HEK293 (cell line): ENCODE data around the gene DOK3.

Source experiments
- CTCF ChIA-PET: fragments of 350-600 bp; formaldehyde crosslinking; extraction: SDS; loops from one replicate; lab custom pipeline; 2021; ENCODE audit warnings: antibody characterized with exemption; lab: Yijun Ruan, JAX
- POLR2A ChIA-PET: fragments of 300-600 bp; formaldehyde crosslinking; extraction: SDS; loops from one replicate; lab custom pipeline; 2020; ENCODE audit warnings: antibody characterized with exemption, inconsistent platforms; lab: Yijun Ruan, JAX
- H3K27ac ChIP-seq: fragments of 200-500 bp; sonication (Bioruptor generic); 2 replicates; pipeline ENCODE4 v1.5.1; 2014; ENCODE audit warnings: low read depth, low read length, control low read depth, inconsistent platforms; ENCODE audit errors: extremely low read depth
- H3K36me3 ChIP-seq, 2 experiments: fragments of 200-500 bp in 1 of 2; sonication (Bioruptor generic) in 1 of 2; 1 replicate in 1 of 2; 2 replicates in 1 of 2; pipeline ENCODE4 v1.5.1; 2014 to 2017; ENCODE audit warnings: inconsistent platforms in 2 of 2, low read length in 2 of 2; ENCODE audit not compliant: control insufficient read depth in 2 of 2, insufficient read depth in 1 of 2
- H3K4me1 ChIP-seq: fragments of 200-500 bp; sonication (Bioruptor generic); 2 replicates; pipeline ENCODE4 v1.5.1; 2014; ENCODE audit warnings: mild to moderate bottlenecking, low read length, inconsistent platforms; ENCODE audit not compliant: control insufficient read depth, insufficient read depth
- H3K4me3 ChIP-seq: 2 replicates; pipeline ENCODE4 v1.5.1; 2011; ENCODE audit warnings: low read depth, mild to moderate bottlenecking, control low read depth, low read length, moderate library complexity
- H3K9me3 ChIP-seq: fragments of 200-500 bp; sonication (Bioruptor generic); 2 replicates; pipeline ENCODE4 v1.5.1; 2014; ENCODE audit warnings: low read depth, low read length, inconsistent platforms; ENCODE audit not compliant: control insufficient read depth, insufficient read depth
- EGR2 ChIP-seq: fragments of 450-650 bp; formaldehyde crosslinking; IDR thresholded peaks from 2 replicates; pipeline ENCODE4 v1.5.1; 2016; ENCODE audit warnings: low read depth, missing biosample characterization, missing genetic modification characterization
- GLIS1 ChIP-seq: fragments of 450-650 bp; formaldehyde crosslinking; IDR thresholded peaks from 2 replicates; pipeline ENCODE4 v1.5.1; 2016; ENCODE audit warnings: missing biosample characterization, missing genetic modification characterization
- GLIS2 ChIP-seq: fragments of 450-650 bp; formaldehyde crosslinking; IDR thresholded peaks from 2 replicates; pipeline ENCODE4 v1.5.1; 2016; ENCODE audit warnings: missing biosample characterization, missing genetic modification characterization
- HOXD13 ChIP-seq: sonication (generic); formaldehyde crosslinking; IDR thresholded peaks from 2 replicates; pipeline ENCODE4 v1.8.0; 2022; ENCODE audit warnings: missing genetic modification reagents, borderline replicate concordance
- KLF1 ChIP-seq: fragments of 450-650 bp; formaldehyde crosslinking; IDR thresholded peaks from 2 replicates; pipeline ENCODE4 v1.5.1; 2016; ENCODE audit warnings: missing biosample characterization, missing genetic modification characterization
- PRDM10 ChIP-seq: fragments of 450-650 bp; formaldehyde crosslinking; IDR thresholded peaks from 2 replicates; pipeline ENCODE4 v1.5.1; 2016; ENCODE audit warnings: missing biosample characterization, missing genetic modification characterization
- SP2 ChIP-seq: fragments of 450-650 bp; formaldehyde crosslinking; IDR thresholded peaks from 2 replicates; pipeline ENCODE4 v1.5.1; 2016; ENCODE audit warnings: missing biosample characterization, missing genetic modification characterization
- ZBTB6 ChIP-seq: fragments of 450-650 bp; formaldehyde crosslinking; IDR thresholded peaks from 2 replicates; pipeline ENCODE4 v1.5.1; 2017; ENCODE audit warnings: missing biosample characterization, missing genetic modification characterization
- ZFHX2 ChIP-seq: fragments of 450-650 bp; formaldehyde crosslinking; conservative IDR thresholded peaks from 2 replicates; pipeline ENCODE4 v1.5.1; 2016; ENCODE audit warnings: missing biosample characterization, missing genetic modification characterization
- ZFP3 ChIP-seq: fragments of 450-650 bp; formaldehyde crosslinking; IDR thresholded peaks from 2 replicates; pipeline ENCODE4 v1.5.1; 2016; ENCODE audit warnings: low read depth, missing biosample characterization, missing genetic modification characterization
- ZFP37 ChIP-seq: fragments of 450-650 bp; formaldehyde crosslinking; IDR thresholded peaks from 2 replicates; pipeline ENCODE4 v1.5.1; 2016; ENCODE audit warnings: missing biosample characterization, missing genetic modification characterization
- ZIC2 ChIP-seq: fragments of 450-650 bp; formaldehyde crosslinking; IDR thresholded peaks from 2 replicates; pipeline ENCODE4 v1.5.1; 2016; ENCODE audit warnings: missing biosample characterization, missing genetic modification characterization
- ZNF112 ChIP-seq: fragments of 450-650 bp; formaldehyde crosslinking; IDR thresholded peaks from 2 replicates; pipeline ENCODE4 v1.5.0; 2017; ENCODE audit warnings: missing biosample characterization, missing genetic modification characterization
- ZNF223 ChIP-seq: fragments of 450-650 bp; formaldehyde crosslinking; IDR thresholded peaks from 2 replicates; pipeline ENCODE4 v1.5.1; 2016; ENCODE audit warnings: missing biosample characterization, missing genetic modification characterization
- ZNF341 ChIP-seq: fragments of 450-650 bp; formaldehyde crosslinking; IDR thresholded peaks from 2 replicates; pipeline ENCODE4; 2016; ENCODE audit warnings: low read depth, missing biosample characterization, missing genetic modification characterization
- ZNF366 ChIP-seq: fragments of 450-650 bp; formaldehyde crosslinking; conservative IDR thresholded peaks from 2 replicates; pipeline ENCODE4 v1.5.1; 2016; ENCODE audit warnings: missing biosample characterization, missing genetic modification characterization
- ZNF513 ChIP-seq: fragments of 450-650 bp; IDR thresholded peaks from 2 replicates; pipeline ENCODE4 v1.5.1; 2018; ENCODE audit warnings: missing biosample characterization, missing genetic modification characterization
- ZNF600 ChIP-seq: fragments of 450-650 bp; formaldehyde crosslinking; IDR thresholded peaks from 2 replicates; pipeline ENCODE4 v1.5.1; 2016; ENCODE audit warnings: missing biosample characterization, missing genetic modification characterization
- ZNF626 ChIP-seq: fragments of 450-650 bp; sonication (Bioruptor Pico); formaldehyde crosslinking; IDR thresholded peaks from 2 replicates; pipeline ENCODE4 v1.5.1; 2018; ENCODE audit warnings: missing biosample characterization, missing genetic modification characterization, inconsistent platforms

Gene DOK3

GRCh38 chr5:177459819-177460628 is 49.6 kb downstream of the DOK3 start:
- TF ChIP-seq ZNF366: no peak
- TF ChIP-seq ZIC2 (tag by site-specific recombination): peak; percentile 93
- TF ChIP-seq ZNF513: no peak
- TF ChIP-seq ZNF600: peak; percentile 74; the same call in 1 of the 2 replicates
- no peak for TF ChIP-seq ZFP3
- peak; percentile 25; the same call in 1 of the 2 replicates for TF ChIP-seq GLIS2 (tag by site-specific recombination)
- no peak for TF ChIP-seq ZNF223 (tag by site-specific recombination)
- peak; percentile 36 for TF ChIP-seq GLIS1 (tag by site-specific recombination)
- no peak for TF ChIP-seq ZNF341 (tag by site-specific recombination)
- Histone ChIP-seq H3K4me1 (peaks cover 3% of the 10 kb centered on the region), H3K4me3 (no peak overlapping the region), H3K27ac (no peak overlapping the region), H3K9me3 (no peaks in the 10 kb centered on the region), H3K36me3 (peaks cover 6 to 60% of the 10 kb centered on the region in 2 experiments; a peak in 2 of 3 replicates)
- ChIA-PET POLR2A (interaction anchor here (0.7 to 1.4 kb wide), 4 partner anchors 11 to 33 kb away, joined by 3 read pairs; no protein-coding TSS in a partner anchor), CTCF (interaction anchor here (1.0 kb wide), 2 partner anchors 41 to 69 kb away, joined by 3 read pairs; no protein-coding TSS in a partner anchor)

GRCh38 chr5:177459357-177459756 is 50.3 kb downstream of the DOK3 start:
- Histone ChIP-seq H3K27ac (no peak overlapping the region), H3K4me1 (peaks cover 3% of the 10 kb centered on the region), H3K4me3 (no peak overlapping the region), H3K36me3 (peaks cover 4 to 60% of the 10 kb centered on the region in 2 experiments; a peak in 2 of 3 replicates), H3K9me3 (no peaks in the 10 kb centered on the region)
- CTCF ChIA-PET: interaction anchor here (1.0 to 2.9 kb wide), 2 partner anchors 37 to 42 kb away, joined by 3 to 23 read pairs; partner anchors contain the start of gene PDLIM7
- TF ChIP-seq ZFP37 (tag by site-specific recombination) (no peak), ZNF513 (peak; percentile 60; the same call in 1 of the 2 replicates)
- POLR2A ChIA-PET: interaction anchor here (0.7 to 5.4 kb wide), 4 partner anchors 10 to 36 kb away, joined by 3 to 89 read pairs (median 3); partner anchors contain the start of gene PDLIM7

- peaks cover 6% of the 10 kb centered on the region for H3K4me1 ChIP-seq
Observed at GRCh38 chr5:177458912-177459350, 50.7 kb downstream of the DOK3 start.

More at GRCh38 chr5:177458912-177459350, 50.7 kb downstream of the DOK3 start:
- no peak overlapping the region for H3K4me3 ChIP-seq
- ChIA-PET CTCF (interaction anchor here (1.0 to 2.9 kb wide), 2 partner anchors 15 to 38 kb away, joined by 4 to 23 read pairs; partner anchors contain the start of gene PDLIM7), POLR2A (interaction anchor here (0.7 to 5.4 kb wide), 3 partner anchors 10 to 36 kb away, joined by 3 to 89 read pairs (median 3); partner anchors contain the start of gene PDLIM7)
- no peak overlapping the region for H3K27ac ChIP-seq
- H3K9me3 ChIP-seq: no peaks in the 10 kb centered on the region
- TF ChIP-seq PRDM10 (tag by site-specific recombination) (peak; percentile 77), EGR2 (tag by site-specific recombination) (peak; percentile 88), ZNF626 (tag by site-specific recombination) (no peak), SP2 (tag by site-specific recombination) (peak; percentile 33), ZNF366 (peak; percentile 40; the same call in 1 of the 2 replicates), ZBTB6 (peak; percentile 65), KLF1 (tag by site-specific recombination) (peak; percentile 71), HOXD13 (CRISPR knock-in tag) (no peak), ZFHX2 (peak; percentile 89), ZNF112 (tag by site-specific recombination) (no peak)
- peaks cover 4 to 60% of the 10 kb centered on the region in 2 experiments; a peak in 2 of 3 replicates for H3K36me3 ChIP-seq
